Erythroblast (primary cell): ENCODE data around the gene BEST1.

Experiments used
- GATA1 ChIP-seq: IDR thresholded peaks from 2 replicates; pipeline ENCODE4 v1.6.1; 2011; ENCODE audit warnings: low read depth, mild to moderate bottlenecking, control low read depth, low read length, moderate library complexity
- POLR2A ChIP-seq: IDR thresholded peaks from 2 replicates; pipeline ENCODE4 v1.6.1; 2011; ENCODE audit warnings: mild to moderate bottlenecking, low read length

DNA sequence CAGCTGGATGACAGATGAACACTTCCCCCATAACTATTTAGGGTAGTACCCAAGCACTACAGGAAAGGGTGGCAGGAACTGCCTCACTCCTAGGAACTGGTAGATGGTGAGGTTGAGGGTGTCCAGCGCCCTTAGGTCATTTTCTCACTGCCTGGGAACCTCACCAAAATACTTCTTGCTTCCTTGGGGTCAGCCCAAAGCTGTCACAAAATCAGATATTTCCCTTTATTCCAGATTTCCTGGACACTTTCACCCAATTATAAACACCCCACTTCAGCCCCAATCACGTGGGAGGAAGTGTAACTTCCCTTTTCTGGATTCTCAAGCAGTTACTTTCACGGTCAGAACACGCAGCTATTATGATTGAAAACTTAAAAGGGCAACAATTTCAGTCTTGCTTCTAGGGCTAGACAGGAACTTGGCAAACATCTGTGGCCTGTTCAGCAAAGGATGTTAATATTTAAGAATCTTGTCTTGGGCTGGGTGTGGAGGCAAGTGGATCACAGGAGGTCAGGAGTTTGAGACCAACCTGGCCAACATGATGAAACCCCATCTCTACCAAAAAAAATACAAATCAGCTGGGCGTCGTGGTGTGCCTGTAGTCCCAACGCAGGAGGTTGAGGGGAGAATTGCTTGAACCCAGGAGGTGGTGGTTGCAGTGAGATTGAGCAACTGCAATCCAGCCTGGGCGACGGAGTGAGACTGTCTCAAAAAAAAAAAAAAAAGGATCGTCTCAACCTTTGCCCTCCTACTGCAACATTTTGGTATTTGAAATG, 13.3 kb downstream of the BEST1 start:
- TF ChIP-seq POLR2A (peak; percentile 89), GATA1 (no peak)
